Immature natural killer cell (primary cell): ENCODE results near the gene HSD17B12. TPM values are rescaled to one million over a fixed set of nuclear protein-coding genes. Genes with fewer than 3 reads are reported as not detected.

Experiments used
- DNase-seq, 3 donors: peaks; one replicate each; pipeline ENCODE4 v3.0.0; 2022; ENCODE audit warnings: mixed read lengths in 1 of 3
- H3K27ac Mint-ChIP-seq, 6 donors: one replicate each; pipeline ENCODE4 v1.8.0; 2020; ENCODE audit warnings: mixed read lengths in 6 of 6, mild to moderate bottlenecking in 5 of 6, inconsistent platforms in 4 of 6, moderate library complexity in 3 of 6
- H3K27me3 Mint-ChIP-seq, 3 donors: one replicate each; pipeline ENCODE4 v1.8.0; 2020 to 2021; ENCODE audit warnings: low read depth in 3 of 3, mild to moderate bottlenecking in 3 of 3, mixed read lengths in 3 of 3, moderate library complexity in 3 of 3, inconsistent platforms in 1 of 3
- H3K36me3 Mint-ChIP-seq, 3 donors: one replicate each; pipeline ENCODE4 v1.8.0; 2020; ENCODE audit warnings: mixed read lengths in 3 of 3, inconsistent platforms in 2 of 3, mild to moderate bottlenecking in 2 of 3
- H3K4me1 Mint-ChIP-seq, 2 donors: one replicate each; pipeline ENCODE4 v1.8.0; 2020; ENCODE audit warnings: inconsistent platforms in 2 of 2, mild to moderate bottlenecking in 2 of 2, mixed read lengths in 2 of 2, moderate library complexity in 1 of 2
- H3K4me3 Mint-ChIP-seq, 5 donors: one replicate each; pipeline ENCODE4 v1.8.0; 2020; ENCODE audit warnings: mild to moderate bottlenecking in 5 of 5, mixed read lengths in 5 of 5, inconsistent platforms in 3 of 5, moderate library complexity in 3 of 5
- H3K9me3 Mint-ChIP-seq, 6 donors: one replicate each; pipeline ENCODE4 v1.8.0; 2020; ENCODE audit warnings: mild to moderate bottlenecking in 6 of 6, mixed read lengths in 6 of 6, inconsistent platforms in 4 of 6, moderate library complexity in 3 of 6
- polyA plus RNA-seq, 3 donors: library from polyadenylated mRNA; unstranded; fragments of 300-500 nt; fragmentation: Illumina TruSeq; gene quantifications; one replicate each; pipeline ENCODE4 v1.2.3, GENCODE V29; 2021

The HSD17B12 gene
- polyA plus RNA-seq, 3 donors from 2014 or later: 22.0 to 32.4 (median 30.2) TPM

DNA sequence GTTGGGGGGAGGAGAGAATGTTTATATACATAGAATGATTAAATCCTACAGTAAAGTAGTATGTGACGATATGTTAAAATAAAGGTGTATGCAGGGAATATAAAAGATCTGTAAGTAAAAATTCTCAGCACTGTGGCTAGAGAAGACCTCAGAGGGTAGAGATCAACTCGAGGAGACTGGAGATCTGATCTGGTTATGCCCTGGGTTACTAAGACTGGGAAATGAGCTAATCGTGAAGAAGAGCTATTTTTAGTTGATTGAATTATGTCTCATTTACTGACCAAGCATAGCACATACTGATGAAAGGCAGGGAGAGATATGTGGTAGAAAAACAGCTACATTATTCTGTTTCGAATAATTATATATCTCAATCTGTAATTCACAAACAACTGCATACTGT, 157.3 kb downstream of the HSD17B12 start:
- no peak overlapping the region for H3K4me3 Mint-ChIP-seq
- no peak for DNase-seq
- H3K9me3 Mint-ChIP-seq: no peaks in the 10 kb centered on the region
- no peak overlapping the region for H3K27ac Mint-ChIP-seq
- no peaks in the 10 kb centered on the region for H3K27me3 Mint-ChIP-seq
- H3K4me1 Mint-ChIP-seq: no peaks in the 10 kb centered on the region
- H3K36me3 Mint-ChIP-seq: peaks cover 14 to 27% (median 20%) of the 10 kb centered on the region in 3 donors

DNA sequence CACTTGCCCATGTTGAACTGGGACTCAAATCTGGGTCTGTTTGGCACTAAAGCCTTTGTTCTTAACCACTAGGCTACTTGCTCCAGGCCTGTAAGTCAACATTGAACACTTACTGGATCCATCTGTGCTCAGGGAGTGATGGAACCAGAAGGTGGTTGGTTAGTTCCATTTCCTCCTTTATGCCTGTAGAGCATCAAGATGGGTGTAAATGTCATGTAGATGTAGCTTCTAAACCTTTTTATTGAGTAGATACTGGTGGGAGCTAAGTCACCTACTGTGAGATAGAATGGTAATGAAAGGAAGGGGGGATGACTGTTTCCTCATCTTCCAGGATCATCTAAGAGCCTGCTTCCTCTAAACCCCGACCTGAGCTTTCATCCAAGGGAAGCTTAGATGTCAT, 161.5 kb downstream of the HSD17B12 start:
- DNase-seq: no peak
- Mint-ChIP-seq H3K4me3 (no peak overlapping the region), H3K27me3 (no peaks in the 10 kb centered on the region), H3K36me3 (peaks cover 14 to 28% (median 24%) of the 10 kb centered on the region in 3 donors), H3K4me1 (no peaks in the 10 kb centered on the region), H3K9me3 (no peaks in the 10 kb centered on the region), H3K27ac (no peak overlapping the region)

DNA sequence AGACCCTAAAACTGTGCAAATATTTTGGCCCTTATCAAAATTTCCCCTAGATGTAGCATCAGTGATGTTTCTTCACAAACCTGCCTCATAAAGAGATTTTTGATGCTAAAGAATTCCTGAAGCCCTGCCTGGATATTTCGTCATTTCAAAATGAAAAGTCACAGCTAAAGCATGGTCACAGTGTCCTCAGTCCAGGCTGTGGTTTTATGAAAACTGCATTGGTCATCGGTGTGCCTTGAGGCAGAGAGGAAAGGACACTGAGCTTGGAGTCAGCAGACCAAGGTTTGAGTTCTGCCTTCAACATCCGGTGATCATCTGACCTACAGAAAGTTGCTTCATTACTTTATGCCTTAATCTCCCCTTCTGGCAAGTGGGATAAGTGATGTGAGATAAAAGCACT, 165.3 kb downstream of the HSD17B12 start:
- H3K4me1 Mint-ChIP-seq: no peaks in the 10 kb centered on the region

DNA sequence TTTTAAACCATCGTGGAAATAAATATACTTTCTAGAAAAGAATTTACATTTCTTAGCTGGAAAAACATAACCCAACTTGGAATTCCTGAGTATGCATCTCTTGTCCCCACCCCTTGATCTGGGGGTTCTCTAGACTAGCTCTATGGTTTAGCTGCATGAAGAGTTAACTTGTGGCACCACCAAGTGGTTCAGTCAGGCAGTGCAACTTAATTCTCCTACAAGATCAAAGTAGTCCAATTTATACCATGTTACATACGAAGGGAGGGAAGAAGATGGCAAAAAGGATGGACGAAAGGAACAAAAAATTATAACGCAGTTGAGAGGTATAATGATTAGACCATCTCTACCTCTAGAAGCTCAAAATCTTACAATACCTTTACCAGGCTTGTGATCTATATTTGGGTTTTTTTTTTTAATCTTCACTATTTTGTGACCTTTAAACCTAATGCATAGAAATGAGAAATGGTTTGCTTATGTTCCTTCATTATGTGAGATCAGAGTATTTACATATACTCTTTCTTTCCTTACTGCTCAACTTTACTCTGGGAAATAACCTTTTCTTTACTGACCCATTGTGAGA, 171.6 kb downstream of the HSD17B12 start:
- no peaks in the 10 kb centered on the region for H3K4me1 Mint-ChIP-seq
- H3K27ac Mint-ChIP-seq: no peak overlapping the region
- peak; percentile 15 to 37 (median 20) for DNase-seq
- no peaks in the 10 kb centered on the region for H3K9me3 Mint-ChIP-seq
- peaks cover 0 to 4% (median 3%) of the 10 kb centered on the region in 3 donors for H3K36me3 Mint-ChIP-seq
- H3K27me3 Mint-ChIP-seq: no peaks in the 10 kb centered on the region
- no peak overlapping the region for H3K4me3 Mint-ChIP-seq

More for the DNA sequence above, 165.3 kb downstream of the HSD17B12 start:
- Mint-ChIP-seq H3K36me3 (peaks cover 6 to 14% (median 7%) of the 10 kb centered on the region in 3 donors), H3K4me3 (no peak overlapping the region), H3K27ac (no peak overlapping the region), H3K27me3 (no peaks in the 10 kb centered on the region), H3K9me3 (no peaks in the 10 kb centered on the region)
- DNase-seq: no peak

DNA sequence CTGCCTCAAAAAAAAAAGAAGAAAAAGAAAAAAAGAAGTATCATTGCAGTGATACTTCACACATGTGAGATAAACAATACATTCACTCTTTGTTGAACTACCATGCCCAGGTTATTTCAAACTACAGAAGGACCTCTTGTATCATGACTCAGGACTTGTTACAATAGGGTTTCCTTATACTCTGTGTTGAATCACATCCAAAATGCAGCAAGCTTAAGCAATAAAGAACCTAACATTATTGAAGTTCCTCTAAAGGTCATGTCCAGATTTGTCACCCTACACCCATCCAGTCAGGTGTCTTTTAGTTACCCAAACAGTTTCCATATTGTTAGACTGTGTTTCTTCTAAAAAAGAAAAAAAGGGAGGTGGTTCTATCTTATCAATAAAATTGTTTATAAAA, 173.2 kb downstream of the HSD17B12 start:
- Mint-ChIP-seq H3K27ac (peak overlapping the region in 1 of 6 donors; percentile 10), H3K4me3 (no peak overlapping the region), H3K9me3 (no peaks in the 10 kb centered on the region), H3K4me1 (no peaks in the 10 kb centered on the region), H3K36me3 (peaks cover 0 to 7% (median 3%) of the 10 kb centered on the region in 3 donors), H3K27me3 (no peaks in the 10 kb centered on the region)
- DNase-seq: no peak

DNA sequence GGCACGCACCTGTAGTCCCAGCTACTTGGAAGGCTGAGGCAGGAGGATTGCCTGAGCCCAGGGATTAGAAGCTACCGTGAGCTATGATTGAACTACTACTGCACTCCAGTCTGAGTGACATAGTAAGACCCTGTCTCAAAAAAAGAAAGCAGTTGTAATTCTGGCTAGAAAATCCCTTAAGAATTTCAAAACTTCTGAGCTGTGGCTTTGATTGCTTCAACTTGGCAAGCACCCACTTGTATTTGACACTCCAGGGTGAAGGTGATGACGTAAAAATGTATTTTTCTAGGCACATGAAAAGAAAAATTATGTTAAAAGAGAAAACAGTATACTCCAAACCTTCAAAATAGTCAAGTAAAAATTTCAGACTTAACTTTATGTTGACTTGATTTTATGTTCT, 176.5 kb downstream of the HSD17B12 start:
- no peaks in the 10 kb centered on the region for H3K27me3 Mint-ChIP-seq
- H3K4me1 Mint-ChIP-seq: no peaks in the 10 kb centered on the region
- no peak overlapping the region for H3K27ac Mint-ChIP-seq
- H3K9me3 Mint-ChIP-seq: peaks cover 0 to 7% (median 0%) of the 10 kb centered on the region in 6 donors
- H3K36me3 Mint-ChIP-seq: peaks cover 0 to 16% (median 8%) of the 10 kb centered on the region in 3 donors
- no peak overlapping the region for H3K4me3 Mint-ChIP-seq
- DNase-seq: no peak

DNA sequence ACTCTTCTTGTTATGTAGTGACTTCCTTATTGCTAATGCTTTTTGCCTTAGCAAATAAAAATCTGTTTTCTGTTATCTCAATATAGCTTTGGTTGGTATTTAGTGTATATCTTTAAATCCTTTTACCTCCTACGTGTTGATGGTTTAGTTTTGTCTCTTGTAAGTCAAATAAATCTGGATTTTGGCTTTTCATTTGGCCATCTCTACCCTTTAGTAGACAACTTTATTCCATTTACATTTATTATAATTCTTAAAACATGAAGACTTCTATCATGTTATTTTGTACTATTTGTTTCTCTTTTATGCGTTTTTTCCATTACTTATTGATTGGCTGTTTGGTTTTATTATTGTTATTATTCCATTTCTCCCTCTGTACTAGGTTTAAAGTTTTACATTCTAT, 180.6 kb downstream of the HSD17B12 start:
- peaks cover 0 to 3% (median 3%) of the 10 kb centered on the region in 3 donors for H3K27me3 Mint-ChIP-seq

DNA sequence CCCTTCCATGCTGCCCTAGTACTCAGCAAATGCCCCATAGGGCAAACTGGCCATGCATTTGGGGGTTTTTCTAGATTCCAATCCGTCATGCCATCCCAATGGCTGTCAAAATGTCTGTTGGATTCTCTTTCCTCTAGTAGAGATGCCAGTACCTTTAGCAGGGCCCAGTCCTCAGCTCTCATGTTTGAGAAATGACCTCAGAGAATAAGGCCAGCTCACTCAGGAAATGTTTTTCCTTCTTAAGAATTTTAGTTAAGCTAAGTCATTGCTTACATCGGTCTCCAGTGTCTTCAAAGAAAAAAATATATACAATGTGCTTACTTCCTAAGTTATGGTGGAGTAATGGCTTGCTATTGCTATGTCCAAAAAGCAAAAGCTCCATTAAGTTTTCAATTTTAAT, 186.0 kb downstream of the HSD17B12 start:
- no peak for DNase-seq
- H3K4me1 Mint-ChIP-seq: peaks cover 30 to 36% of the 10 kb centered on the region in 2 donors
- peak overlapping the region in 1 of 6 donors; percentile 58 for H3K27ac Mint-ChIP-seq
- H3K9me3 Mint-ChIP-seq: no peaks in the 10 kb centered on the region
- H3K27me3 Mint-ChIP-seq: peaks cover 2 to 9% (median 8%) of the 10 kb centered on the region in 3 donors
- no peak overlapping the region for H3K4me3 Mint-ChIP-seq
- peaks cover 0 to 7% (median 2%) of the 10 kb centered on the region in 3 donors for H3K36me3 Mint-ChIP-seq

More for the DNA sequence above, 180.6 kb downstream of the HSD17B12 start:
- Mint-ChIP-seq H3K27ac (no peak overlapping the region), H3K4me1 (no peaks in the 10 kb centered on the region), H3K36me3 (peaks cover 0 to 16% (median 8%) of the 10 kb centered on the region in 3 donors), H3K9me3 (peaks cover 0 to 7% (median 0%) of the 10 kb centered on the region in 6 donors), H3K4me3 (no peak overlapping the region)
- no peak for DNase-seq

DNA sequence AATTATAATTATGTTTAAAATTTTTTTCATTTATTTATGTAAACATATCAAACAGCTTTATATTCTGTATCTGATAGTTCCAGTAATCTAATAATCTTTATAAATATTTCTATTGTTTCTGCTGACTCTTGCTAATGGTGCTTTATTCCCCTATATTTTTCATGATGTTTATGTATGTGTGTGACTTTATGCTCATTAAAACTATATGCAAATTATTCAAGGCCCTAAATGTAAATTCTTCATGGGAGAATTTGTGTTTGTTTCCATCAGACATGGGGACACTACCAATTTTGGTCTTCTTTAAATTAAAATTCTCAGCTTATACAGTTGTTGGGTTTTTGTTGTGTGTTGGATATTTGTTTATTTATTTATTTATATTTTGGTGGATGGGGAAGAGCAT, 186.4 kb downstream of the HSD17B12 start:
- H3K9me3 Mint-ChIP-seq: no peaks in the 10 kb centered on the region
- no peak for DNase-seq

DNA sequence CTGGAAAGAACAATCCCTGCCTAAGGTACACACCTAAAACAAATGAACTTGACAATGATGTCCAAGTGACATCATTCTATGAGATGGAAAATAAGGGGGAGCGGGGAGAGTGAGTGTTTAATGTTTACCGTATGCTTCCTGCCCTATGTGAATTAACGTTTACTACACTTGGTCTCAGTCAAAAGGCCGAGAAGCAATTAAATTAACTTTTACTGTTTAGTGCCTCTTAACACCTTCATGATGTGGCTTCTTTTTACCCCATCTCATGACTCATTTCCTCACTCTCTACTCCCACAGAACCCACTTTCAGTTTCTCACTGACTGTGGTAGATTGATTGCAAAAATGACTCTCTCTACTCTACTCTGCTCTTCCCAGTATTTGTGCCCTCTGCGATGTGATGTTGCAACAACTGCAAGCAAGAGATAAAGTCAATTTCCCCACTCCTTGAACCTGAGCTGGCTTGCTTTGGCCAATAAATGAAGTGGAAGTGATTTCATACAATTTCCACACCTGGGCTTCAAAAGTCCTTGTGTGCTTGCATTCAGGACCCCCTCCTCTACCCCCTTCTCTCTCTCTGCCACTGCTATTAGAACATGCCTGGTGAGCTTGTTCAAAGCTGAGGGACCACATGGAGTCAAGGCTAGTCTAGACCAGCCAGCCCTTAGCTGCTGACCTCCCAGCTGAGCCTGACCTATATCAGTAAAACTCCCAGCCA, 188.5 kb downstream of the HSD17B12 start:
- Mint-ChIP-seq H3K4me1 (peaks cover 31 to 36% of the 10 kb centered on the region in 2 donors), H3K27me3 (peaks cover 6 to 16% (median 8%) of the 10 kb centered on the region in 3 donors), H3K36me3 (peaks cover 0 to 11% (median 2%) of the 10 kb centered on the region in 3 donors), H3K9me3 (peaks cover 0 to 3% (median 0%) of the 10 kb centered on the region in 6 donors), H3K27ac (peak overlapping the region; percentile 86 to 96 (median 91)), H3K4me3 (peak overlapping the region; percentile 52 to 71 (median 67))
- DNase-seq: peak; percentile 83 to 87 (median 85)

More for the DNA sequence above, 186.4 kb downstream of the HSD17B12 start:
- no peak overlapping the region for H3K4me3 Mint-ChIP-seq
- H3K4me1 Mint-ChIP-seq: peaks cover 31 to 36% of the 10 kb centered on the region in 2 donors
- peaks cover 0 to 7% (median 2%) of the 10 kb centered on the region in 3 donors for H3K36me3 Mint-ChIP-seq
- peak overlapping the region in 1 of 6 donors; percentile 91 for H3K27ac Mint-ChIP-seq
- H3K27me3 Mint-ChIP-seq: peaks cover 2 to 9% (median 8%) of the 10 kb centered on the region in 3 donors

DNA sequence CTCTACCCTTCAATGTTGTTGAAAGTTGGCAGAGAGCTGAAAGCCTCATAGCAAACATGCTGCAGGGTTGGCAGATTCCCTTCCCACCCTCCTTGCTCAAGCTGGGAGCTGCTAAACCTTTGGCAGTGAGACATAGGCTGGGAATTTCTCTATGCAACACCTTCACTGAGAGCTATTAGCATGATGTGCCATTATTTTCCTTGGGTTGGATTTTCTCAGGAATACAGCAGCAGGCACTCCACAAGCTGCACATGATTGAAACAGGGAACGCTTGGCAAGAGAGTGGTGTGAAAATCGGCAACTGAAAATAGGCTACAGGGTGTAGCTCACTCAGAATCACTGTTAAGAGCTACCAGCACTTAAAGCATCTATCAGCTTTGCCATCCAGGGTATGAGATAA, 190.5 kb downstream of the HSD17B12 start:
- Mint-ChIP-seq H3K4me3 (peak overlapping the region in 1 of 5 donors; percentile 3), H3K4me1 (peaks cover 31 to 36% of the 10 kb centered on the region in 2 donors), H3K27ac (peak overlapping the region in 3 of 6 donors; percentile 61 to 65 (median 62)), H3K27me3 (peaks cover 9 to 20% (median 12%) of the 10 kb centered on the region in 3 donors), H3K36me3 (peaks cover 0 to 7% (median 2%) of the 10 kb centered on the region in 3 donors), H3K9me3 (peaks cover 0 to 3% (median 0%) of the 10 kb centered on the region in 6 donors)
- DNase-seq: no peak

DNA sequence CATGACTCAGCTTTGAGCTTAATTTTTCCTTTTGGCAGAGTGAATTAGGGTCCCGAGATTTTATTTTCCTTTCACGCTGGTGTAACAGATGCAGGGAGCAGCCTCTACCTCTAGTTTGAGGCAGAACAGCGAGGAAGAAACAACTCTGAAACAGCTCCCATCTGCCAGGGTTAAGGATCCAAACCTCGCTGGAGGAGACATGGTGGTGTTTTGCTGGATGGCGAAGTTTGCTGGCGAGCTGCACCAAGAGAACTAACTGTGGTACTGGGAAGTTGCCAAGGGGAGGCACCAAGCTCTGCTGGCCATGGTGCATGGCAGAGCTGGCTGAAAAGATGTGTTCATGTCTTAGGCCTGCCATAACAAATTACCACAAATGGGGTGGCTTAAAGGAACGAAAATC, 192.5 kb downstream of the HSD17B12 start:
- H3K27ac Mint-ChIP-seq: no peak overlapping the region
- no peak for DNase-seq
- peaks cover 0 to 3% (median 0%) of the 10 kb centered on the region in 6 donors for H3K9me3 Mint-ChIP-seq
- H3K27me3 Mint-ChIP-seq: peaks cover 9 to 17% (median 17%) of the 10 kb centered on the region in 3 donors
- H3K4me1 Mint-ChIP-seq: peaks cover 24 to 27% of the 10 kb centered on the region in 2 donors
- peaks cover 0 to 4% (median 0%) of the 10 kb centered on the region in 3 donors for H3K36me3 Mint-ChIP-seq
- H3K4me3 Mint-ChIP-seq: no peak overlapping the region

DNA sequence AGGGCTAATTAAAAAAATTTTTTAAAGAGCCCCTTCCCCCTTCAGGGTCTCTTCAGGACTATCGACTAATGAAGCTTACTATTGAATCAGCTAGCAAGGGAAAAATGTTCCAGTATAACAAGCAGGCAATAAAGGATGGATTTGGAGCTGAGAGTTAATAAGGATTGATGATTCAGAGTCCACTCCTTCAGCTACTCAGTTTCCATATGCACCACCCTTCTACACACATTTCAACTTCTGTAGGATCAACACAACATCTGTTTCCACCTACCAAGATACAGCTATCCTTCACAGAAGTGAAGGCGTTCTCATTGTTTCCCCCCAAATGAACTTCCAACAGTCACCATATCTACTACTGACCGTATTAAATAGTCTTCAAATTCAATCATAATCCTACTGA, 193.5 kb downstream of the HSD17B12 start:
- no peak for DNase-seq
- H3K4me3 Mint-ChIP-seq: no peak overlapping the region
- peaks cover 0 to 3% (median 0%) of the 10 kb centered on the region in 6 donors for H3K9me3 Mint-ChIP-seq
- H3K4me1 Mint-ChIP-seq: peaks cover 14 to 16% of the 10 kb centered on the region in 2 donors
- H3K27me3 Mint-ChIP-seq: peaks cover 4 to 18% (median 15%) of the 10 kb centered on the region in 3 donors
- H3K36me3 Mint-ChIP-seq: peaks cover 0 to 4% (median 0%) of the 10 kb centered on the region in 3 donors
- H3K27ac Mint-ChIP-seq: no peak overlapping the region

DNA sequence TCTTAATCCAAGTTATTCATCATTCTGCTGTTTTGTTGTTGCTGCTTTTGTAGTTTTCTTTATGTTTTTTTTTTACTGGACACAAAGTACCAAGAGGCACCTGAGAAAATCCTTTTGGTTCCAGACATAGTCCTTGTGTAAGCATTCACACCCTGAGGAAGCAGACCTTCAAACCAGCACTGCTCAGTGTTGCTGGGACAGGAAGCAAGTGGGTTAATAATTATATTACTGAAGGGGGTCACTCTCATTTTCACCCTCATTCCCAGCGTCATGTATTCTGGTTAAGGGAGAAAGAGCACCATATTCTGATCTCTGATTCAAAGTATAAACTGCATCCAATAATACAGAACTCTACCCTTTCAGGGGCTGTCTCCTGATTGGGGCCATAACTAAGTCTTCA, 194.2 kb downstream of the HSD17B12 start:
- peaks cover 0 to 3% (median 0%) of the 10 kb centered on the region in 6 donors for H3K9me3 Mint-ChIP-seq
- H3K27ac Mint-ChIP-seq: no peak overlapping the region

More for the DNA sequence above, 194.2 kb downstream of the HSD17B12 start:
- Mint-ChIP-seq H3K36me3 (peaks cover 0 to 4% (median 0%) of the 10 kb centered on the region in 3 donors), H3K27me3 (peaks cover 4 to 18% (median 15%) of the 10 kb centered on the region in 3 donors), H3K4me3 (no peak overlapping the region), H3K4me1 (peaks cover 10% of the 10 kb centered on the region in 2 donors)
- DNase-seq: no peak
